ENCODE results near the gene RALGAPA2. TPM values are rescaled to one million over a fixed set of nuclear protein-coding genes. Genes with fewer than 3 reads are reported as not detected.
A peak's percentile ranks its signal among the peaks of the same experiment; 100 is the strongest.

Gene RALGAPA2
- total and polyA plus RNA-seq, 8 donors: 9.6 to 41.7 (median 24.5) TPM

DNA sequence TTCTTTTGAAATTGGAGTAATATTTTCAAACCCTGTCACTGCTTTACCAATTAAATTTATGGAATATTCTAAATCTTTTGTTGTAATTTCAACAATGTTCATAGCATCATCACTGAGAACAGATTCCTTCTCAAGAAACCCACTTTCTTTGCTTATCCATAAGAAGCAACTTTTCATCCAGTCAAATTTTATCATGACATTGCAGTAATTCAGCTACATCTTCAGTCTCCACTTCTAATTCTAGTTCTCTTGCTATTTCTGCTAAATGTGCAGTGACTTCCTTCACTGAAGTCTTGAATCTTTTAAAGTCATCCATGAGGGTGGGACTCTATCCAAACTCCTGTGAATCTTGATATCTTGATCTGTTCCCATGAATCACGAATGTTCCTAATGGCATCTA is 212.1 kb downstream of the RALGAPA2 start:
- WGBS, 2 donors: 74 to 76% methylated on average over 1 of the region's 1 CpG
- intact Hi-C loops (cut with DNase I): no loop called here
- H3K4me1 ChIP-seq: no peaks in the 10 kb centered on the region
- H3K27ac ChIP-seq: no peak overlapping the region
- DNase-seq: no peak
- H3K4me3 ChIP-seq: no peak overlapping the region
- TF ChIP-seq, protein P1, sequence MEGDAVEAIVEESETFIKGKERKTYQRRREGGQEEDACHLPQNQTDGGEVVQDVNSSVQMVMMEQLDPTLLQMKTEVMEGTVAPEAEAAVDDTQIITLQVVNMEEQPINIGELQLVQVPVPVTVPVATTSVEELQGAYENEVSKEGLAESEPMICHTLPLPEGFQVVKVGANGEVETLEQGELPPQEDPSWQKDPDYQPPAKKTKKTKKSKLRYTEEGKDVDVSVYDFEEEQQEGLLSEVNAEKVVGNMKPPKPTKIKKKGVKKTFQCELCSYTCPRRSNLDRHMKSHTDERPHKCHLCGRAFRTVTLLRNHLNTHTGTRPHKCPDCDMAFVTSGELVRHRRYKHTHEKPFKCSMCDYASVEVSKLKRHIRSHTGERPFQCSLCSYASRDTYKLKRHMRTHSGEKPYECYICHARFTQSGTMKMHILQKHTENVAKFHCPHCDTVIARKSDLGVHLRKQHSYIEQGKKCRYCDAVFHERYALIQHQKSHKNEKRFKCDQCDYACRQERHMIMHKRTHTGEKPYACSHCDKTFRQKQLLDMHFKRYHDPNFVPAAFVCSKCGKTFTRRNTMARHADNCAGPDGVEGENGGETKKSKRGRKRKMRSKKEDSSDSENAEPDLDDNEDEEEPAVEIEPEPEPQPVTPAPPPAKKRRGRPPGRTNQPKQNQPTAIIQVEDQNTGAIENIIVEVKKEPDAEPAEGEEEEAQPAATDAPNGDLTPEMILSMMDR (IDR thresholded peaks at IDR 0.05): no peak
- no peaks in the 10 kb centered on the region for H3K27me3 ChIP-seq
- ATAC-seq: no peak
- no peaks in the 10 kb centered on the region for H3K9me3 ChIP-seq
- H3K36me3 ChIP-seq: peaks cover 0 to 48% (median 20%) of the 10 kb centered on the region in 3 donors
- no peak for FAIRE-seq

DNA sequence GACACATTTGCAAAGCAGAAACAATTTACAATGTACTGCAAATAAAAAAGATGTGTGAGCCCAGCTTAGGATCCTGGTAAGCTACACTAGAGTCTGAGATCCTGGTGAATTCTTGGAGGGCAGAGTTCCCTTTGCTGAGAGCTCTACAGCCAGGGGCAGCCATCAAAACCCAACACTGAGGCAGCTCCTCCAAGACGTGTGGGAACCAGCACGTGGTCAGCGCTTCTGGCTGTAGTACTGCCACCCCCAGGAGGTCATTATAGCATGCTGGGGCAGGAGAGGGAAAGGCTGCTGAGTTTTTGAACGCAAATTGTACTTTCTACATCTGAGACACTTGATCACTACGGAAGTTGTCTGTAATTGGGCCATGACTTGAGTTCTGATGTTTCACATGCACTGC is 213.0 kb downstream of the RALGAPA2 start:
- FAIRE-seq: no peak
- WGBS, 2 donors: 90 to 93% methylated on average over 5 of the region's 5 CpGs
- peaks cover 0 to 53% (median 20%) of the 10 kb centered on the region in 3 donors for H3K36me3 ChIP-seq

DNA sequence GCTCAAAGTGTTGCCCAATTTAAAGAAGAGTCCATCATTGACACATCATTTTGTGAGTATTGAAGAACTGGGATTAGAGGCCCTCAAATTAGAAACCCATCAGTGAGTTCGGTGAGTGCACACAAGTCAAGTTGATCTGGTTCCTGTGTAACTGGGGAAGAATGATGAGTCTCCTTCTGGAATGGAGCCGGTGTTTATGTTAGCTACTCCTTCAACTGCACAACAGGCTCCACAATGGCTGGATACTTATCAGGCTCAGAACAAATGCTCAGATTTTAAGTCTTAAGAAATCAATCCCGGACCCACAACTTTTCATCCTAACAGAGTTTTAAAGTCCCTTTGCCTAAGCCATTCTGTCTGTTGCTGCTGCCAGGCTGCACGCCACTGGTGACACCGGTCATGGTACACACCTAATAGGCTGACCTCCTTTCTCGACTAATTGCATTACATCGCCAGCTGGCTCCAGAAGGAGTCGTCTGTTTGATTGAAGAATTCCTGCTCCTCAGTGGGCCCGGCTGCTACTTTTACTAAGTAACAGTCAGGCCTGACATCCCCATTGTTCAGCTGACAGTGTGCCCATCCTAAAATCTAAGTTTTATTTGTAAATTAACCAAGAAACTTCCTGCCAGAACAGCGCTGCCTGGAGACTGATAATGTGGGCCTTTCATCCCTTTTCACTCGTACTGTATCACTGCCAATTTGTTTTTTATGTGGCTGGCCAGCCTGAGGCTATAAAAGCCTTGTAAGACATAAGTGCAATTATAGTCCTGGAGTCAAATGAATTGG is 214.2 kb downstream of the RALGAPA2 start:
- no peak for DNase-seq
- Histone ChIP-seq H3K4me1 (peaks cover 0 to 3% (median 0%) of the 10 kb centered on the region in 3 donors), H3K36me3 (peaks cover 0 to 54% (median 19%) of the 10 kb centered on the region in 3 donors), H3K27ac (no peak overlapping the region), H3K9me3 (no peaks in the 10 kb centered on the region), H3K27me3 (no peaks in the 10 kb centered on the region), H3K4me3 (no peak overlapping the region)
- TF ChIP-seq, protein P1 (IDR thresholded peaks at IDR 0.05): no peak
- no peak for FAIRE-seq
- ATAC-seq: peak in 2 of 4 donors; percentile 32 to 35
- intact Hi-C loops (cut with DNase I): no loop called here
- WGBS, 2 donors: 76 to 77% methylated on average over 11 of the region's 11 CpGs

More for the DNA sequence above, 213.0 kb downstream of the RALGAPA2 start:
- no peak overlapping the region for H3K4me3 ChIP-seq
- DNase-seq (no peak), ATAC-seq (no peak)
- TF ChIP-seq, protein P1 (IDR thresholded peaks at IDR 0.05): no peak
- intact Hi-C loops (cut with DNase I): no loop called here
- H3K4me1 ChIP-seq: no peaks in the 10 kb centered on the region
- no peak overlapping the region for H3K27ac ChIP-seq
- H3K27me3 ChIP-seq: no peaks in the 10 kb centered on the region
- H3K9me3 ChIP-seq: no peaks in the 10 kb centered on the region

DNA sequence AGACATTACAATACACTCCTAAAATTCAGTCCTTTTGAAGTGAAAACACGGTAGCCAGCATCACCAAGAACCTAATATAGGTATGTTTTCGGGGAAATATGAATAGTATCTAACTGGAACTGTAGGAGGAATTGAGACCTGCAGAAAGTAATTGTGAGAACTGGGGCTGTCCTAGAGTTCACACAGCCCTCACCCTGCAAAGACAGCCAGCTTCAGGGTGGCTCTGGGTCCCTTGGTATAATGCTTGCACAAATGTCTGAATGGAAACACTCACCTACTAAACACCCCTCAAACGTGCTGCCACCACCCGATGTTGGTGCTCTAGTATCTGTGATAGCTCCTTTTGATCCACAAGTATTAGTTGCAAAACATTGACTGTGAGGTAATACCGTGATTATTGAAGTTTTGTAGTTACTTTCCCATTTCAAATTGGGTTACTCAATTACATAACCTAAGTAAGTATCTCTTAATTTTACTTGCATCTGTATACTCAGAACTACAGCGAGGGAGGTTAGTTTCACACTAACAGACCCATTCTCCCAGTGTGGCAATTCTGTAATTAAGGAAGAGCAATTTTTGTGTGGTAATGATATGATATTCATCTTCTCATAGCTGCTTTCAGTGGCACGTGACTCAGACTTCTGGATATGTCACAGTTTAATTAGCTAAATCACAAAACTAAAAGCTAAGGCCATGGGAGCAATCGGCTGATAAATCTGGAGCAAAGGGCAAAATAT is 215.0 kb downstream of the RALGAPA2 start:
- FAIRE-seq: no peak

More for the DNA sequence above, 215.0 kb downstream of the RALGAPA2 start:
- 88% methylated on average over 8 of the region's 8 CpGs for WGBS, 2 donors
- Histone ChIP-seq H3K27me3 (no peaks in the 10 kb centered on the region), H3K4me1 (peaks cover 0 to 8% (median 0%) of the 10 kb centered on the region in 3 donors), H3K36me3 (peaks cover 0 to 47% (median 11%) of the 10 kb centered on the region in 3 donors), H3K4me3 (no peak overlapping the region), H3K27ac (no peak overlapping the region), H3K9me3 (no peaks in the 10 kb centered on the region)
- ATAC-seq (no peak), DNase-seq (no peak)
- TF ChIP-seq, protein P1 (IDR thresholded peaks at IDR 0.05): no peak
- intact Hi-C loops (cut with DNase I): no loop called here

Measured in pancreas (tissue), 10 donors.